Thyroid gland (tissue), 4 donors: ENCODE measurements around the gene CDK19.

Source experiments
- POLR2A ChIP-seq, 2 donors: fragments of 450-650 bp; IDR thresholded peaks; one replicate each; pipeline ENCODE4 v1.6.1; 2017; ENCODE audit warnings: antibody characterized with exemption in 2 of 2, mild to moderate bottlenecking in 2 of 2, moderate library complexity in 1 of 2
- TF ChIP-seq, protein P1 (sequence below), 6 experiments: fragments of 200-600 bp in 3 of 6; fragments of 450-650 bp in 3 of 6; sonication (generic) in 3 of 6; IDR thresholded peaks; one replicate each; pipeline ENCODE4 v1.5.1; 2016 to 2019; ENCODE audit warnings: antibody characterized with exemption in 6 of 6, mild to moderate bottlenecking in 2 of 6, inconsistent platforms in 1 of 6, moderate library complexity in 1 of 6

DNA sequence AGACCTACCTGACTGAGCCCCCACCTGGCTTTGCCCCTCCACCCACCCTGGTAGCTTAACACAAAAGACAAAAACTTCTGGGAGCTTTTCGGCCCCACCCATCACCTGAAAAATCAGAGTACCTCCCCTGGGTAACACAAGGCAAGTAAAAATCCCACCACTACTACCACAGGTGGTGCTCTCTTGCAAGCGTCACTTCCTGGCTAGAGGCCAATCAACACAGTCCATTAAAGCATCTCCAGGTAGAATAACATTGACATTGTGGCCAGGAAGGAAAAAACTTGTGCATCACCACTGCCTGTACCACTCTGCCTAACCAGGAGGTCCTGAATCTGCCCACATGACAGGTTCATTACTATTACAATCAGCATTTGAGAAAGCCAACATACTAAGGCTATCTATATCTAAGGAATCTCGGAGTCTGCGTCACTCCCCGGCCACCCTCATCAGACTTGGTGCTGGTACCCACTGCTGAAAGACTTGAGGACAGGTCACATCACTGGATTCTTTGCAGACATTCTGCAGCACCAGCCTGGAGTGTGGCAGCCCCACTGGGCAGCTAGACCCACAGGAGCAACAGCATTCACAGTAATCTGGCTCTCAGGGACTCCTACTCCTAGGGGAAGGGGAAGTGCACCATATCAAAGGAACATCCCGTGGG is 125.9 kb downstream of the CDK19 start:
- TF ChIP-seq, protein P1, sequence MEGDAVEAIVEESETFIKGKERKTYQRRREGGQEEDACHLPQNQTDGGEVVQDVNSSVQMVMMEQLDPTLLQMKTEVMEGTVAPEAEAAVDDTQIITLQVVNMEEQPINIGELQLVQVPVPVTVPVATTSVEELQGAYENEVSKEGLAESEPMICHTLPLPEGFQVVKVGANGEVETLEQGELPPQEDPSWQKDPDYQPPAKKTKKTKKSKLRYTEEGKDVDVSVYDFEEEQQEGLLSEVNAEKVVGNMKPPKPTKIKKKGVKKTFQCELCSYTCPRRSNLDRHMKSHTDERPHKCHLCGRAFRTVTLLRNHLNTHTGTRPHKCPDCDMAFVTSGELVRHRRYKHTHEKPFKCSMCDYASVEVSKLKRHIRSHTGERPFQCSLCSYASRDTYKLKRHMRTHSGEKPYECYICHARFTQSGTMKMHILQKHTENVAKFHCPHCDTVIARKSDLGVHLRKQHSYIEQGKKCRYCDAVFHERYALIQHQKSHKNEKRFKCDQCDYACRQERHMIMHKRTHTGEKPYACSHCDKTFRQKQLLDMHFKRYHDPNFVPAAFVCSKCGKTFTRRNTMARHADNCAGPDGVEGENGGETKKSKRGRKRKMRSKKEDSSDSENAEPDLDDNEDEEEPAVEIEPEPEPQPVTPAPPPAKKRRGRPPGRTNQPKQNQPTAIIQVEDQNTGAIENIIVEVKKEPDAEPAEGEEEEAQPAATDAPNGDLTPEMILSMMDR (IDR thresholded peaks at IDR 0.05) = no peak
- TF ChIP-seq POLR2A (IDR thresholded peaks at IDR 0.05) = no peak
